GM15510 (cell line): Measurements from ENCODE around the gene PARD3.

Source experiments
- POLR2A ChIP-seq: IDR thresholded peaks from 3 replicates; pipeline ENCODE4 v1.6.1; 2011; ENCODE audit warnings: borderline replicate concordance; ENCODE audit not compliant: insufficient read length; ENCODE audit errors: extremely low read depth

The PARD3 gene

GRCh38 chr10:34467902-34468301 is 347.2 kb downstream of the PARD3 start:
- no peak for TF ChIP-seq POLR2A

GRCh38 chr10:34467364-34467763 is 347.7 kb downstream of the PARD3 start:
- TF ChIP-seq POLR2A, result no peak

DNA sequence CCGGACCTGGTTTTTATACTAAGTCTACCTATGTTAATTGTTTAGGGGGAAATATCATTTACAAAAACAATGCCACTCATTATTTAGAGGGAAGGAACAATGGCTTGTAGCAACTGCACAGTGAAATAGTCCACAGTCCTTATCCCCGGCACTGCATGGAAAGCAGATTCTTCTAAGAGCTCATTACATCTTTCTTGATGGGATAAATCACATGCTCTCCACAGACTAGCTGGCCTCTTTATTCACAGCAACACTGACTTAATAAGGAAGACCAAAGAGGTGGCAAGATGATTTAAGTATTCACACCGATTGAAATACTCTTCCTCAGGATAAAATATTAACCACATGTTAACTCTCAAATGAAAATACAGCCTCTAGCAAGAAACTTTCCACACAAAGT is 349.4 kb downstream of the PARD3 start:
- no peak for TF ChIP-seq POLR2A

DNA sequence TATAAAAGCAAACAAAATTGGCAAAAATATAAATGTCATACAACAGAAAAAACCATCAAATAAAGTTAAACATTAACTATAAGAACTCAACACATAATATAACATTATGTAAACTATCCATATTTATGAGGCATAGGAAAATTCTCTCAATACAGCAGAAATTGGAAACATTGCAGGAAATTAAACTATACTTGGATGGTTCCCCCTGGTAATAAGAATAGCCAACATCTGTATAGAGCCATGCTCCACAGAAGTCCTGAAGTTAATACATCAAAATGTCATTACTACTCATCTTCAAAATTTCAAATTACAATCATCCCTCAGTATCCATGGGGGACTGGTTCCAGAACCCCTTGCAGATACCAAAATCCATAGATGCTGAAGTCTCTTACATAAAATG is 350.5 kb downstream of the PARD3 start:
- TF ChIP-seq POLR2A, result no peak

GRCh38 chr10:34464000-34464399 is 351.1 kb downstream of the PARD3 start:
- no peak for TF ChIP-seq POLR2A

DNA sequence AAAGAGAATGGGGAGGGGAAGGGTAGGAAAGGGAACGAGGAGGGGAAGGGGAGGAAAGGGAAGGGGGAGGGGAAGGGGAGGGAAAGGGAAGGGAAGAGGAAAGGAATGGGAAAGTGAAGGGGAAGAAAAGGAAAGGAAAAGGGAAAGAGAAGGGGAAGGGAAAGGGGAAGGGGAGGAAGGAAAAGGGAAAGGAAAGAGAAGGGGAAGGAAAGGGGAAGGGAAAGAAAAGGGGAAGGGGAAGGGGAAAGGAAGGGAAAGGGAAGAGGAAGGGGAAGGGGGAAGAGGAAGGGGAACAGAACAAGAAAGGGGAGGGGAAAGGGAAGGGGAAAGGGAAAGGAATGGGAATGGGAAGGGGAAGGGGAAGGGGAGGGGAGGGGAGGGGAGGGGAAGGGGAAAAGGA is 352.1 kb downstream of the PARD3 start:
- no peak for TF ChIP-seq POLR2A

DNA sequence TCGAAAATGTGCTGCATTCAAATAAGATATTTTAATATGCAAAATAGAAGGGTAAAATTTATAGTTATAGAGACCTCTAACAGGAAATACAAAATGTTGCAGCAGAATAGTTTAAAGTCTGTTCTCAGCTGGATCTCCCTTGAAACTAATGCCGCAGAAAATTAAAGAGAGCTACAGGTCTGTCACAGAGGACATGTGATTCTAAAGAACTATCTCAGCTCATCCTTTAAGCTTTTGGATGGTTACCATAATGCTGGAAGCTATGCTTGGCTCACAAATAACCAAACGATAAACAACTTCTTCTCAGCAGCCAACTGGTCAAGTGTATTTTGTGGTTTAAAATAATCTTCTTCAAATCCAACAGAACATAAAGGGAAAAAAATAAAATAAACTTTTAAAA is 353.0 kb downstream of the PARD3 start:
- no peak for TF ChIP-seq POLR2A

GRCh38 chr10:34454590-34455261 is 360.4 kb downstream of the PARD3 start:
- TF ChIP-seq POLR2A, result no peak

- TF ChIP-seq POLR2A, result no peak
Measured at GRCh38 chr10:34449836-34450235, 365.3 kb downstream of the PARD3 start.

DNA sequence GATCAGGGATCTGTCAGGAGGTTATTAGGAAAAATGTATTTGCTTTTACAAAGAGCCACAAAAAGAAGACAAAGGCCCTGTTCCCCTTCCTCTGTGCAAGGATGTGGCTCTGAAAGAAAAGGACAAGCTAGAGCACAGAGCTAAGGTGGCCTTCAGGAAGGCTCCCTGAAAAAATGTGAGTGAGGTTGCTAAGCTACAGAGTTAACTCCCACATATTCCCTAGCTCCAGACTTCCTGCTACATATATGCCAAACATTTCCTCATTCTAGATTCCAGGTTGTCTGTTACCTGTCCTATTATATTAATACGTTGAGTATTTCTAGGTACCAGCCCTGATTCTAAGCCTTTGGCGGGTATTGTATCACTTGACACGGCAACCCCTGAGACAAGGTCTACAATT is 369.0 kb downstream of the PARD3 start:
- no peak for TF ChIP-seq POLR2A

DNA sequence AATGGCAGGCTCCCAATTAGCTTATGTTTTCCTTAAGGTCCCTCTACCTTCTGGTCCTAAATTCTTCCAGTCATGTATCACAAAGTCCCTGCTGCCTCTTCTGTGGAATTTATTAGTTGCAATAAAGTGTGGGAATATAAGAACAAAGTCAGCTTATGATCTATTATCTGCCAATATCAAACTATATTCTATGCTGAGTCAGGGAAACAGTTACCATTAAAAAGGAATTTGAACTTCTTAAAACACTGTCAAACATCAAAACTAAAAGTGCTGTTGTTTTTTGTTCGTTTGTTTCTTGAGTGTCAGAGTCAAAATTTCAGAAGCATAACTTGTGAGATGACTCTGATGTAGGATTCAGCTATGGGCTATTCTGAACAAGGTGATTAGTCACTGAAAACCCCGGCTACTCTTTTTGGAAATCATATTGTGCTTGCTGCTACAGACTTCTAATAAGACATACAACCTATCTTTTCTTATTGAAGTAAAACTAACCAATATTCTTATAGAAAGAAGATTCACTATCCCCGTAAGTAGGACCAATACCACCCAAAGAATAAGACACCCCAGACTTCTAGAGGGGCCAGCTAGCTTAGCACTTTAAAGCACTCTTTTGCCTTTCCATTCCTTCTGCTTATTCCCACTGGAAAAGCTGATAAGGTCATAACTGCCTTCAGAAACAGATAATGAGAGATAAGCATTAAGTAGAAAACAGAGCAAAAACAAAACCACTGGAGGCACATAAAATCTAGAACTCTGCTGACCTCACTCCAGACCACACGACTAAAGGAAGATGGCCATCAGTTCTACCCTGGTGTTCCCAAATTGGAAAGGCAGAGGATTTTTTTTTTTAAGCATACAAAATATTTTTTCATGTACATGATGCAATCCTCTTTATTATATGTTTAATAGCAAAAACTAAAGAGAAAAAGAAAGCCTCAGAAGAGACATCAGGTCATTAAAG is 370.6 kb downstream of the PARD3 start:
- TF ChIP-seq POLR2A, result no peak

GRCh38 chr10:34438741-34439140 is 376.4 kb downstream of the PARD3 start:
- TF ChIP-seq POLR2A, result no peak

GRCh38 chr10:34437906-34438305 is 377.2 kb downstream of the PARD3 start:
- TF ChIP-seq POLR2A, result no peak

DNA sequence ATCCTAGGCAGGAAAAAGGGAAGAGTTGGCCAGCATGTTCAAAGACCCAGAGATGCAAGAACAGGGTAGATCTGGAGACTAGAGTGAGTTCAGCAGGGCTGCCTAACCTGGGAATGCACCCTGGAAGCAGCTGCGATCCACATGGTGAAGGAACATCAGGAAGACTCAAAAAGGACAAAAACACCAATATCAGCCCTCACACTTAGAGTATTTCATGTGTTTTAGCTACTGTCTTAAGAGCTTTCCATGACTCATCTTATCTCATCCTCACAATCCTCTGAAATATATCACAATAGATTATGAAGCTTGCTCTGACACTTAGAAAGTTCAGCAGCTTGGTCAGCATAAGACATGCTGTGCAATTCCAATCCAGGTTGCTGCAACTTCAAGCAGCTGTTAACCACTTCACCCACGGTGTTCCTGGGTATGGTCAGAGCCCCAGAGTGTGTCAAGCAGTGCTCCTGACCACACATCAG is 380.9 kb downstream of the PARD3 start:
- no peak for TF ChIP-seq POLR2A

DNA sequence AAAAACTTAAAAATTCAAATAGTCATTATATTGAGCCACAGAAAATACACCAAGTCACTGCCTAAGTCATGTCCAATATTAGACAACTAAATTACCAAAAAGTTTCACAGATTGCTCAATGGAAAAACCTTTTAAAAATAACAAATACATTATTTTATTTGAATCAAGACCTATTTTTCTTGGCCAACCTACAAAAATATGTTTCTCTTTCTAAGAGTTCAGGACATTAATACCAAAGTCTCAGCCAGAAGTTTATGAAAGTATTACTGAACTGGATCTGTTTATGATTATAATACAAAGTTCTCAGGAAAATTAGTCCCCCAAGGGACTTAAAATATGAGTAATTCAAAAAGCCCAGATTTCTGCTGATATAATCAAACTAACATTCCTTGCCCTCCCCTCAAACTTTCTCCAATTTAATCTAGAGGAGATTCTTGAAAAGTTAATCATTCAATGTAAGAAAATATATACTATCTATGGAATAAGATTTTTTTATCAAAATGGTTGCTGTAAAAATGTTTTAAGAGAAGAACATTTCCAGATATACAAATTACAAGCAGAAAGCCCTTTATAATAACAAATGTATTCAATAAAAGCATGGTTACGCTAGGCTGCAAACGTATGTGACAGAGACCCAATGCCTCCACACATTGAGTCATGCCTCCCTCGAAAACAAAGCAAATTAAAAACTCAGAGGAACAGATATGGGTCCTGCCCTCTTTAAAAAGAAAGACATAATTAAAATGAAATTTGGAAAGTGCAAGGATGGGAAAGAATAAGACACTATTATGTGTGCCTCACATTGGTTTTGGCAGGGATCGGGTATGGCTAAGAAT is 381.6 kb downstream of the PARD3 start:
- TF ChIP-seq POLR2A, result no peak
